H9 (cell line): Measurements from ENCODE around the gene LRRN4CL. TPM values are rescaled to one million over a fixed set of nuclear protein-coding genes. Genes with fewer than 3 reads are reported as not detected.
"Not testable (repeated sequence)": the region's sequence is repeated elsewhere in the genome, so short reads cannot be mapped to it uniquely, and the experiment has no call there.

Source experiments
- DNase-seq: peaks from one replicate; pipeline ENCODE4 v3.0.0-alpha.2; 2017
- H2AFZ ChIP-seq: one replicate; pipeline ENCODE4 v1.6.1; 2013; ENCODE audit warnings: mild to moderate bottlenecking, low read length, control low read depth, moderate library complexity
- H2AK5ac ChIP-seq: 2 replicates; pipeline ENCODE4 v1.6.1; 2013; ENCODE audit warnings: low read length, control low read depth, mixed read lengths; ENCODE audit not compliant: insufficient read length
- H2BK120ac ChIP-seq: one replicate; pipeline ENCODE4 v1.6.1; 2013; ENCODE audit warnings: low read depth, mild to moderate bottlenecking, low read length, control low read depth, inconsistent platforms; ENCODE audit not compliant: poor library complexity, severe bottlenecking
- H2BK12ac ChIP-seq: 2 replicates; pipeline ENCODE4 v1.6.1; 2013; ENCODE audit warnings: low read length, control low read depth, mixed read lengths, low read depth; ENCODE audit not compliant: insufficient read length
- H2BK15ac ChIP-seq: 2 replicates; pipeline ENCODE4 v1.6.1; 2013; ENCODE audit warnings: low read depth, low read length, control low read depth
- H2BK20ac ChIP-seq: one replicate; pipeline ENCODE4 v1.6.1; 2013; ENCODE audit warnings: low read depth, mild to moderate bottlenecking, low read length, control low read depth, inconsistent platforms; ENCODE audit not compliant: poor library complexity, severe bottlenecking
- H2BK5ac ChIP-seq: 2 replicates; pipeline ENCODE4 v1.6.1; 2013; ENCODE audit warnings: low read length, control low read depth, mixed read lengths; ENCODE audit not compliant: insufficient read length
- H3K14ac ChIP-seq: 2 replicates; pipeline ENCODE4 v1.6.1; 2013; ENCODE audit warnings: low read length, control low read depth; ENCODE audit not compliant: insufficient read depth
- H3K18ac ChIP-seq: 2 replicates; pipeline ENCODE4 v1.6.1; 2013; ENCODE audit warnings: low read depth, mild to moderate bottlenecking, mixed read lengths, low read length, control low read depth; ENCODE audit not compliant: insufficient read length
- H3K23ac ChIP-seq: 2 replicates; pipeline ENCODE4 v1.6.1; 2013; ENCODE audit warnings: low read length, control low read depth, mixed read lengths, low read depth; ENCODE audit not compliant: insufficient read length
- H3K23me2 ChIP-seq: 2 replicates; pipeline ENCODE4 v1.6.1; 2013; ENCODE audit warnings: low read depth, mild to moderate bottlenecking, mixed read lengths, low read length, control low read depth; ENCODE audit not compliant: insufficient read length, poor library complexity, severe bottlenecking
- H3K27ac ChIP-seq: 2 replicates; pipeline ENCODE4 v1.5.1; 2013; ENCODE audit warnings: low read length, control low read depth, mixed read lengths, low read depth; ENCODE audit not compliant: insufficient read length
- H3K27me3 ChIP-seq: 2 replicates; pipeline ENCODE4 v1.6.1; 2013; ENCODE audit warnings: low read length, control low read depth, inconsistent platforms; ENCODE audit not compliant: insufficient read depth
- H3K4ac ChIP-seq: 2 replicates; pipeline ENCODE4 v1.6.1; 2013; ENCODE audit warnings: low read depth, mild to moderate bottlenecking, control low read depth, inconsistent platforms, low read length, moderate library complexity
- H3K4me1 ChIP-seq: 2 replicates; pipeline ENCODE4 v1.6.1; 2013; ENCODE audit warnings: low read length, control low read depth, inconsistent platforms; ENCODE audit not compliant: insufficient read depth
- H3K4me2 ChIP-seq: 2 replicates; pipeline ENCODE4 v1.6.1; 2013; ENCODE audit warnings: low read length, control low read depth, mixed read lengths; ENCODE audit not compliant: insufficient read length, insufficient read depth
- H3K56ac ChIP-seq: 2 replicates; pipeline ENCODE4 v1.6.1; 2013; ENCODE audit warnings: low read depth, mild to moderate bottlenecking, mixed read lengths, low read length, control low read depth; ENCODE audit not compliant: insufficient read length
- H3K79me1 ChIP-seq: 2 replicates; pipeline ENCODE4 v1.6.1; 2013; ENCODE audit warnings: low read depth, mild to moderate bottlenecking, moderate library complexity, low read length, control low read depth, inconsistent platforms; ENCODE audit not compliant: insufficient read depth, poor library complexity, severe bottlenecking
- H3K79me2 ChIP-seq: 2 replicates; pipeline ENCODE4 v1.6.1; 2013; ENCODE audit warnings: low read length, control low read depth, inconsistent platforms; ENCODE audit not compliant: insufficient read depth
- H3K9ac ChIP-seq: 2 replicates; pipeline ENCODE4 v1.6.1; 2013; ENCODE audit warnings: low read length, control low read depth, mixed read lengths; ENCODE audit not compliant: insufficient read length; ENCODE audit errors: extremely low read depth
- H3K9me3 ChIP-seq: one replicate; pipeline ENCODE4 v1.6.1; 2013; ENCODE audit warnings: low read depth, low read length, inconsistent platforms; ENCODE audit not compliant: control insufficient read depth
- H3T11ph ChIP-seq: one replicate; pipeline ENCODE4 v1.6.1; 2013; ENCODE audit warnings: mild to moderate bottlenecking, low read length, control low read depth, inconsistent platforms
- H4K20me1 ChIP-seq: one replicate; pipeline ENCODE4 v1.6.1; 2013; ENCODE audit not compliant: control insufficient read depth, insufficient read length, insufficient read depth
- H4K5ac ChIP-seq: 2 replicates; pipeline ENCODE4 v1.6.1; 2013; ENCODE audit warnings: low read depth, mild to moderate bottlenecking, mixed read lengths, low read length, control low read depth; ENCODE audit not compliant: insufficient read length
- H4K8ac ChIP-seq: replicated peaks from 2 replicates; pipeline ENCODE4 v1.6.1; 2013; ENCODE audit warnings: low read length, control low read depth, mixed read lengths, low read depth; ENCODE audit not compliant: insufficient read length
- H4K91ac ChIP-seq: 2 replicates; pipeline ENCODE4 v1.6.1; 2013; ENCODE audit warnings: low read depth, mild to moderate bottlenecking, moderate library complexity, mixed read lengths, low read length, control low read depth; ENCODE audit not compliant: insufficient read length
- H3K27ac Mint-ChIP-seq, 3 experiments: 2 replicates in 2 of 3; 3 replicates in 1 of 3; pipeline ENCODE4 v1.8.0; 2020 to 2021; ENCODE audit warnings: mixed read lengths in 3 of 3, mild to moderate bottlenecking in 1 of 3, moderate library complexity in 1 of 3
- H3K27me3 Mint-ChIP-seq: 2 replicates; pipeline ENCODE4 v1.8.0; 2021; ENCODE audit warnings: low read depth, mild to moderate bottlenecking, moderate library complexity, mixed read lengths
- H3K36me3 Mint-ChIP-seq, 3 experiments: 2 replicates in 2 of 3; 3 replicates in 1 of 3; pipeline ENCODE4 v1.8.0; 2020 to 2021; ENCODE audit warnings: low read depth in 3 of 3, mixed read lengths in 3 of 3; ENCODE audit not compliant: insufficient read depth in 1 of 3
- H3K4me1 Mint-ChIP-seq, 2 experiments: 2 replicates each; pipeline ENCODE4 v1.8.0; 2020; ENCODE audit warnings: mixed read lengths in 2 of 2
- H3K4me3 Mint-ChIP-seq, 2 experiments: 2 replicates in 1 of 2; 3 replicates in 1 of 2; pipeline ENCODE4 v1.8.0; 2020 to 2021; ENCODE audit warnings: mild to moderate bottlenecking in 2 of 2, mixed read lengths in 2 of 2, moderate library complexity in 1 of 2
- H3K9me3 Mint-ChIP-seq, 2 experiments: 2 replicates in 1 of 2; 3 replicates in 1 of 2; pipeline ENCODE4 v1.8.0; 2020; ENCODE audit warnings: mild to moderate bottlenecking in 2 of 2, mixed read lengths in 2 of 2, moderate library complexity in 1 of 2
- WGBS: extraction: QIAGEN DNeasy Blood & Tissue Kit; methylation state at CpG from one replicate; pipeline ENCODE4 v1.1.7; 2013; ENCODE audit warnings: missing lambda C conversion rate, low lambda C conversion rate, mixed read lengths; ENCODE audit not compliant: insufficient read length; ENCODE audit errors: extremely low coverage; 5-methylcytosine and 5-hydroxymethylcytosine counted together
- total RNA-seq: library from RNA; stranded (reverse); gene quantifications from 2 replicates; pipeline ENCODE4 v1.2.1, GENCODE V29; 2021
- TF ChIP-seq, protein P1 (sequence below): fragments of 200-600 bp; sonication (generic); conservative IDR thresholded peaks from 3 replicates; pipeline ENCODE4 v1.8.0; 2021; ENCODE audit warnings: antibody characterized with exemption, mild to moderate bottlenecking

The LRRN4CL gene
- total RNA-seq, 1 experiment from 2014 or later, result 0.59 TPM

- Mint-ChIP-seq H3K27ac (peak overlapping the region in 2 of 3 experiments; percentile 38 to 87; a peak in 4 of 7 replicates), H3K36me3 (peaks cover 16 to 45% (median 44%) of the 10 kb centered on the region in 3 experiments; a peak in 5 of 7 replicates), H3K9me3 (no peaks in the 10 kb centered on the region; a peak in 2 of 5 replicates), H3K27me3 (no peaks in the 10 kb centered on the region), H3K4me3 (no peak overlapping the region), H3K4me1 (peaks cover 0 to 8% of the 10 kb centered on the region in 2 experiments; a peak in 2 of 4 replicates)
- H2AFZ ChIP-seq, result no peak overlapping the region
- no peaks in the 10 kb centered on the region for H3K9me3 ChIP-seq
- H2BK12ac ChIP-seq, result no peak overlapping the region
- no peak overlapping the region for H3K9ac ChIP-seq
- no peaks in the 10 kb centered on the region for H3K27me3 ChIP-seq
- H3K4me1 ChIP-seq, result no peaks in the 10 kb centered on the region
- peak overlapping the region; percentile 77 for H4K8ac ChIP-seq
- H3K79me2 ChIP-seq, result no peaks in the 10 kb centered on the region
- H2BK120ac ChIP-seq, result no peak overlapping the region
- no CpG with 5 or more reads among the region's 14 CpGs for WGBS
- H3K79me1 ChIP-seq, result no peaks in the 10 kb centered on the region
- no peak overlapping the region for H3K4ac ChIP-seq
- H3K18ac ChIP-seq, result no peak overlapping the region
- no peak overlapping the region for H3T11ph ChIP-seq
- peak; percentile 85 for DNase-seq
- TF ChIP-seq, protein P1, sequence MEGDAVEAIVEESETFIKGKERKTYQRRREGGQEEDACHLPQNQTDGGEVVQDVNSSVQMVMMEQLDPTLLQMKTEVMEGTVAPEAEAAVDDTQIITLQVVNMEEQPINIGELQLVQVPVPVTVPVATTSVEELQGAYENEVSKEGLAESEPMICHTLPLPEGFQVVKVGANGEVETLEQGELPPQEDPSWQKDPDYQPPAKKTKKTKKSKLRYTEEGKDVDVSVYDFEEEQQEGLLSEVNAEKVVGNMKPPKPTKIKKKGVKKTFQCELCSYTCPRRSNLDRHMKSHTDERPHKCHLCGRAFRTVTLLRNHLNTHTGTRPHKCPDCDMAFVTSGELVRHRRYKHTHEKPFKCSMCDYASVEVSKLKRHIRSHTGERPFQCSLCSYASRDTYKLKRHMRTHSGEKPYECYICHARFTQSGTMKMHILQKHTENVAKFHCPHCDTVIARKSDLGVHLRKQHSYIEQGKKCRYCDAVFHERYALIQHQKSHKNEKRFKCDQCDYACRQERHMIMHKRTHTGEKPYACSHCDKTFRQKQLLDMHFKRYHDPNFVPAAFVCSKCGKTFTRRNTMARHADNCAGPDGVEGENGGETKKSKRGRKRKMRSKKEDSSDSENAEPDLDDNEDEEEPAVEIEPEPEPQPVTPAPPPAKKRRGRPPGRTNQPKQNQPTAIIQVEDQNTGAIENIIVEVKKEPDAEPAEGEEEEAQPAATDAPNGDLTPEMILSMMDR, result peak; percentile 92
- no peak overlapping the region for H2BK15ac ChIP-seq
- no peaks in the 10 kb centered on the region for H3K23me2 ChIP-seq
- H3K27ac ChIP-seq, result no peak overlapping the region
- H3K56ac ChIP-seq, result no peak overlapping the region
- H3K23ac ChIP-seq, result no peak overlapping the region
- H3K14ac ChIP-seq, result no peak overlapping the region; the same call in 1 of the 2 replicates
- H4K91ac ChIP-seq, result no peak overlapping the region
- no peak overlapping the region for H2AK5ac ChIP-seq
- no peak overlapping the region for H2BK20ac ChIP-seq
- no peak overlapping the region for H3K4me2 ChIP-seq
- no peaks in the 10 kb centered on the region for H4K20me1 ChIP-seq
- no peak overlapping the region for H4K5ac ChIP-seq
- no peak overlapping the region for H2BK5ac ChIP-seq
These were observed 5.3 kb upstream of the LRRN4CL start for GRCh38 chr11:62694455-62695167.

GRCh38 chr11:62693624-62694023 lies 4.3 kb upstream of the LRRN4CL start:
- H3K23me2 ChIP-seq, H2AFZ ChIP-seq, H3K79me2 ChIP-seq, H2BK20ac ChIP-seq, H2BK120ac ChIP-seq, H3K4ac ChIP-seq, H3K9me3 ChIP-seq, H3T11ph ChIP-seq, H4K8ac ChIP-seq, H2BK12ac ChIP-seq, H2BK5ac ChIP-seq, H3K4me1 ChIP-seq, H4K20me1 ChIP-seq, H3K4me2 ChIP-seq, H3K27ac Mint-ChIP-seq, H3K23ac ChIP-seq, H3K18ac ChIP-seq, H2AK5ac ChIP-seq, H3K14ac ChIP-seq, H3K9ac ChIP-seq, H2BK15ac ChIP-seq, DNase-seq, H3K9me3 Mint-ChIP-seq, H3K79me1 ChIP-seq, H3K4me3 Mint-ChIP-seq, H3K27me3 ChIP-seq, H3K56ac ChIP-seq, H3K27me3 Mint-ChIP-seq, H4K5ac ChIP-seq, H4K91ac ChIP-seq, H3K27ac ChIP-seq: not testable (repeated sequence)
- peaks cover 0 to 12% of the 10 kb centered on the region in 2 experiments; a peak in 3 of 4 replicates for H3K4me1 Mint-ChIP-seq
- peaks cover 16 to 42% (median 41%) of the 10 kb centered on the region in 3 experiments; a peak in 5 of 7 replicates for H3K36me3 Mint-ChIP-seq
- no CpG with 5 or more reads among the region's 4 CpGs for WGBS
